ENCODE data around the gene MCAM. TPM values are rescaled to one million over a fixed set of nuclear protein-coding genes. Genes with fewer than 3 reads are reported as not detected.

MCAM gene
- total and polyA plus RNA-seq, 7 donors = 15.4 to 71.1 (median 27.4) TPM

DNA sequence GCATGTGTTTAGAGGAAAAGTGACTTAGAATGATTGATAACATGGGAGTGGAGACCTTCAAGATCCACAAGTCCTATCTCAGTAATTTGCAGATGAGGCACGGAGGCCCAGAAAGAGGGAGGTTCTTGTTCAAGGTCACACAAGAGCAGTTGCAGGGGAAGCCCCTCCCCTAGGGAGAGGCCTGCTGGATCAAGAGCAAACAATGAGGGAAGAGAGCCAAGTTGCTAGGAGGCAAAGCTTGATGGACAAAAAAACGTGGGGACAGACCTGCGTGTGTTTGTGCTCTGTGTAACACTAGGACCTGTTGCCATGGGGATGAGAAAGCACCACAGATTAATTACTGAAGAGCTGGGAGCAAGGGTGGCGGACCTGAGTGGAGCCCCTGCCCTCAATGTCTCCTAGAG is 35.9 kb upstream of the MCAM start:
- 18 to 24% (median 24%) methylated on average over 4 of the region's 4 CpGs for WGBS, 3 donors
- Histone ChIP-seq H3K27me3 (ENCODE audit: insufficient read depth in 3 of 3, low read length in 2 of 3) (no peaks in the 10 kb centered on the region), H3K27ac (no peak overlapping the region), H3K9me3 (no peaks in the 10 kb centered on the region), H3K4me3 (no peak overlapping the region), H3K36me3 (ENCODE audit: insufficient read depth in 1 of 2, low read depth in 1 of 2) (peaks cover 0 to 32% of the 10 kb centered on the region in 2 donors), H3K4me1 (peaks cover 10% of the 10 kb centered on the region)
- intact Hi-C loops (cut with DNase I) = loop anchor here in 1 of 2 donors (10.0 kb wide), 1 partner anchor 122 kb away; no protein-coding TSS in a partner anchor
- TF ChIP-seq CTCF (IDR thresholded peaks at IDR 0.05) = no peak
- ATAC-seq (peak in 3 of 4 donors; percentile 16 to 21 (median 20)), DNase-seq (peak in 1 of 2 donors; percentile 34)

DNA sequence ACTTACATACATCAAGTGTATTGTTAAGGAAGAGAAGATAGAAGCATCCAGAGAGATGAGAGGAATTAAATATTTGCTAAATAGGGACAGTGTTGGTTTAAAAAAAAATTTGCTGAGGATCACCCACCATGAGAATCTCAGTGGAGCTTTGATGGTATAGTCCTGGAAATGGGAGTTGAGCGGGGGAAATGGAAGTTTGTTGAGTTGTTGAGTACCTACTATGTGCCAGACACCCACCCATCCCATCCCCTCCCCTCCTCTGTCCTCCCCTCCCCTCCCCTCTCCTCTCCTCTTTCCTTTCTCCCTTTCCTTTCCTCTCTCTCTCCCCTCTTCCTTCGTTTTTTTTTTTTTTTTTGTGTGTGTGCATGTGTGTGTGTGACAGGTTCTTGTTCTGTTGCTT is 34.3 kb upstream of the MCAM start:
- intact Hi-C loops (cut with DNase I) = loop anchor here in 1 of 2 donors (10.0 kb wide), 1 partner anchor 124 kb away; no protein-coding TSS in a partner anchor

DNA sequence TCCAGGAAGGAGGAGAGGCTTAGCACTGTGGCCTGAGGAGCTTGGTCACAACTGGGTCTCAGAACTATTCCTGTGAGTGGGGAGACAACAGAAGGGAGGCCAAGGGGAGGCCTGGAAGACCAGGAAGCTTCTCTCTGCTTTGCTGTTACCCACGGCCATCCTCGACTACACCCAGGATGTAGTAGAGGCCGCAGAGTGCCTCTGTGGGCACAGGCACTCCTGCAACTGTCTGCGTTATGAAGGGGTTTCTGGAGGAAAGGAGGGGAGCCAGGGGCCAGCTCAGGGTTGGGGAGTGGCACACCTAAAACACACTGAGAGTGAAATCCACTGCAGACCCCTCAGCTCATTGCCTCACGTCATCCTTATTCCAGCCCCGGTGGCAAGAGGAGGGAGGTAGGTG is 33.4 kb upstream of the MCAM start:
- Histone ChIP-seq H3K4me1 (no peaks in the 10 kb centered on the region), H3K36me3 (ENCODE audit: insufficient read depth in 1 of 2, low read depth in 1 of 2) (peaks cover 0 to 10% of the 10 kb centered on the region in 2 donors), H3K27ac (no peak overlapping the region), H3K4me3 (no peak overlapping the region), H3K9me3 (no peaks in the 10 kb centered on the region), H3K27me3 (ENCODE audit: insufficient read depth in 3 of 3, low read length in 2 of 3) (no peaks in the 10 kb centered on the region)
- no peak for ATAC-seq
- 80 to 90% (median 86%) methylated on average over 6 of the region's 6 CpGs for WGBS, 3 donors
- intact Hi-C loops (cut with DNase I) = loop anchor here in 1 of 2 donors (10.0 kb wide), 1 partner anchor 124 kb away; no protein-coding TSS in a partner anchor
- no peak for DNase-seq
- TF ChIP-seq CTCF (IDR thresholded peaks at IDR 0.05) = no peak

More for the DNA sequence above, 34.3 kb upstream of the MCAM start:
- no peak overlapping the region for H3K27ac ChIP-seq
- H3K36me3 ChIP-seq (ENCODE audit: insufficient read depth in 1 of 2, low read depth in 1 of 2) = peaks cover 0 to 20% of the 10 kb centered on the region in 2 donors
- no peaks in the 10 kb centered on the region for H3K27me3 ChIP-seq (ENCODE audit: insufficient read depth in 3 of 3, low read length in 2 of 3)
- H3K9me3 ChIP-seq = no peaks in the 10 kb centered on the region
- H3K4me1 ChIP-seq = peaks cover 6% of the 10 kb centered on the region
- DNase-seq (no peak), ATAC-seq (no peak)
- no peak overlapping the region for H3K4me3 ChIP-seq
- no peak for TF ChIP-seq CTCF (IDR thresholded peaks at IDR 0.05)
- WGBS, 3 donors = 63 to 100% (median 100%) methylated on average over 1 to 2 of the region's 2 CpGs

DNA sequence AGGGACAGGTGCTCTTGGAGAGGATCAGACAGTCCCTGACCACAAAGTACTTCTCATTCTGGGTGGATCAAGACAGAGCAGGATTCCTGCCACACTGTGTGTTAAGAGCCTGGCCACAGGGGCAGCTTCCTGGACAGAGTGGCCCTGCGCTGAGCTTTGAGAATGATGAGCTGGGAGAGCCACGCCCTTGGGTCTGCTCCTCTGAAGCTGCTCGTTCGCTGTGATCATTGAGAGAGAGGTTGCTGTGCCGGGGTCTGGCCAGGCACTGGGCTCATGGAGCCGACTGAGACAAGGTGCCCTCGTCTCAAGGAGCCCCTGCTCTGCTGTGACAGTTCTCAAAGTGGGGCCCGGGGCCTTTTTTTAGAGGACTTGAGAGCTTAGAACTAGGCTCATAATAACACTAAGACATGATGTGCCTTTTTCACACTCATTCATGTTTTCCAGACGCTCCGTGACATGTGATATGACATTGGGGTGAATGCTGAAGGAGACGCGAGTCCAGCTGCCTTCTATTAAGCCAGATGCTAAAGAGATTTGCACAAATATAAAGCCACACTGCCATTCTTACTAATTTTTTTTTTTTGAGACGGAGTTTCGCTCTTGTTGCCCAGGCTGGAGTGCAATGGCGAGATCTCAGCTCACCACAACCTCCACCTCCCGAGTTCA is 31.1 kb upstream of the MCAM start:
- no peaks in the 10 kb centered on the region for H3K36me3 ChIP-seq (ENCODE audit: insufficient read depth in 1 of 2, low read depth in 1 of 2)
- peak overlapping the region; percentile 42 for H3K27ac ChIP-seq
- no peak for TF ChIP-seq CTCF (IDR thresholded peaks at IDR 0.05)
- H3K4me1 ChIP-seq = no peaks in the 10 kb centered on the region
- intact Hi-C loops (cut with DNase I) = no loop called here
- H3K27me3 ChIP-seq (ENCODE audit: insufficient read depth in 3 of 3, low read length in 2 of 3) = no peaks in the 10 kb centered on the region
- DNase-seq (no peak), ATAC-seq (peak in 3 of 4 donors; percentile 4 to 33 (median 14))
- no peak overlapping the region for H3K4me3 ChIP-seq
- H3K9me3 ChIP-seq = no peaks in the 10 kb centered on the region
- 38 to 70% (median 38%) methylated on average over 16 of the region's 16 CpGs for WGBS, 3 donors

Data from psoas muscle (tissue), 8 donors.